Measurements from ENCODE around the gene FANCE. TPM values are rescaled to one million over a fixed set of nuclear protein-coding genes. Genes with fewer than 3 reads are reported as not detected.

The FANCE gene
- total RNA-seq, 3 donors from 2014 or later, result 9.7 to 12.6 (median 10.8) TPM

DNA sequence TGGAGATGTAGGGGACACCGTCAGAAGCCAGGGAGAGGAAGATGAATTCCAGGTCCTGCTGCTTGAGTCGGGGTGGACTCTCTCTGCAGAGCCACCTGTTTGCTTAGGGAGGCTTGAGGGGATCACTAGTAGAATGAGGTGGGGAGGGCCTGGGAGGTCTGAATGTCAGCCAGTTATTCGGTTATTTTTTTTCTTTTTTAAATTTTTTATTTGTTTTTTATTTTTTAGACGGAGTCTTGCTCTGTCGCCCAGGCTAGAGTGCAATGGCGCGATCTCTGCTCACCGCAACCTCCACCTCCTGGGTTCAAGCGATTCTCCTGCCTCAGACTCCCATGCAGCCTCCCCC lies 36.4 kb downstream of the FANCE start:
- Histone ChIP-seq H3K9me3 (no peaks in the 10 kb centered on the region), H3K27ac (peak overlapping the region; percentile 94 to 98), H3K36me3 (no peaks in the 10 kb centered on the region), H3K4me1 (peaks cover 33 to 34% of the 10 kb centered on the region in 2 donors), H3K27me3 (no peaks in the 10 kb centered on the region), H3K4me3 (peak overlapping the region in 1 of 3 donors; percentile 46)
- TF ChIP-seq POLR2AphosphoS5 (IDR thresholded peaks at IDR 0.05), result no peak
- TF ChIP-seq CTCF (IDR thresholded peaks at IDR 0.05), result no peak
- TF ChIP-seq POLR2A (IDR thresholded peaks at IDR 0.05), result no peak
- intact Hi-C loops (cut with DNase I; ENCODE audit: low total_unique reads), result no loop called here
- DNase-seq (ENCODE audit: low spot score in 2 of 2), result no peak

- DNase-seq (ENCODE audit: low spot score in 2 of 2), result no peak
- peak overlapping the region; percentile 92 to 98 for H3K27ac ChIP-seq
These were observed 36.9 kb downstream of the FANCE start for GRCh38 chr6:35489066-35489465.

DNA sequence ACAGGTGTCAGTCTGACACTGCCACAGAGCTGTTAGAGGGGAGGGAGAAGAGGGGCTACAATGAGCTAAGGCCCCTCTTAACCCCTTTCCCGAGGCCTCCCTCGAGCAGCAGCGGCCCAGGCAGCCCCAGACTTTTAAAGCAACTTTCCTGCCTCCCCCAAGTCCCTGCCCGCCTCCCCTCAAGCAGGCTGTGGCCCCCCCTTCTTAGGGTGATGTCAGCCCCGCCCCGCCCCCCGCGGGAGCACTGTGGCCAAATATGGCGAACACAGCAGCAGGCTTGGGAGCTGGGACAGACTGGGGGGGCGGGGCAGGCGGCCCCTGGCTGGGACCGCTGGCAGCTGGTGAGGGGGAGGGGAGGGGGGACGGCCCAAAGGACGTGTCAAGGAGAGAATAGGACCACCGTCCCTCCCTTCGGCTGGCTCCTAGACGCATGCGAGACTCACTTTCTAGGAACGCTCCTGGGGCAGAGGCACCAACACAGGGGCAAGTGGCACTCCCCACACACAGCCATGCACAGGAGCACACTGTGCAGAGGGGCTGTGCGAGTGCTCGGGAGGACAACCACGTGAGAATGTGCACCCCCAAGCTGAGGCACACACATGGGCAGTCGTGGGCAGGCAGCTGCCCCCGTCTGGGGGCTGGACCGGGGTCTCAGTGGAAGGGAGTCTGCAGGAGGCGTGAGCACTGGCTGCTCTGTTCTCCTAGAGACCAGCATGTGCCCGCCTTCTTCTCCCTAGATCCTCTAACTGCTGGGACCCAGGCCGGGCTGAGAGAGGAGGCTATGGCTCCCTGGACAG lies 38.1 kb downstream of the FANCE start:
- peak overlapping the region; percentile 98 to 99 for H3K27ac ChIP-seq
- intact Hi-C loops (cut with DNase I; ENCODE audit: low total_unique reads), result no loop called here
- peaks cover 38 to 41% of the 10 kb centered on the region in 2 donors for H3K4me1 ChIP-seq

More at GRCh38 chr6:35489066-35489465, 36.9 kb downstream of the FANCE start:
- TF ChIP-seq POLR2AphosphoS5 (IDR thresholded peaks at IDR 0.05) (no peak), POLR2A (IDR thresholded peaks at IDR 0.05) (no peak), CTCF (IDR thresholded peaks at IDR 0.05) (no peak)
- Histone ChIP-seq H3K9me3 (no peaks in the 10 kb centered on the region), H3K4me1 (peaks cover 34 to 40% of the 10 kb centered on the region in 2 donors), H3K4me3 (no peak overlapping the region), H3K27me3 (no peaks in the 10 kb centered on the region), H3K36me3 (no peaks in the 10 kb centered on the region)
- intact Hi-C loops (cut with DNase I; ENCODE audit: low total_unique reads), result no loop called here

DNA sequence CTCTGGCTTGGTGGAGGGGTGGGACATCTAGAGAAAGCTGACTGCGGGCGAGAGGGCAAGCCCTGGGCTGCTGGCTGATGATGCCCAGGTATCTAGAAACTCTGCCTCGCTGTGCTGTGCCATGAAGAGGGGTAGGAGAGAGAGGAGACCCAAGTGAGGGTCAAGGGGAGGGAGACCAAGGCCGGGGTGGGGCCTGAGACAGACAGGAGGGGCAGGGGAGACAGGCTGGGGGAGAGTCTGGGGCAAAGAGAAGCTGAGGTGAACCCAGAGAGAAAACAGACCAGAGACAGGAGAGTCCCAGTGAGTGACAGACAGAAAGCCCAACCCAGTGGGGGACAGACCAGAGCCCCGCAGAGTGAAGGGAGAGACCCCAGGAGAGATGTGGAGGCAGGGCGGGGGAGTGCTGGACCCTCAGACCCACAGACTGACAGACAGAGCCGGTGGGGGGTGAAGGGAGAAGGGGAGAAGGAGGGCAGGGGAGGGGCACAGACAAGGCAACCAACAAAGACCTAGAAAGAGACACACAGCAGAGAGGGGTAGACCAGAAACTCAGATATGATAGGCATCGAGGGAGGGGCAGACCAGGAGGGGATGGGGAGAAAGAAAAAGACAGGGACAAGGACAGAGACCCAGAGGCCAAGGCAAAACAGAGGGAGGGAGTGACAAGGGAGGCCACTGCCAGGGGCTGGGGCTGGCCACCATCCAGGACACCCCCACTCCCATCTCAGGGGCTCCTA lies 38.9 kb downstream of the FANCE start:
- Histone ChIP-seq H3K27ac (peak overlapping the region; percentile 98 to 99), H3K9me3 (no peaks in the 10 kb centered on the region), H3K27me3 (no peaks in the 10 kb centered on the region), H3K4me3 (peak overlapping the region in 2 of 3 donors; percentile 28 to 58), H3K4me1 (peaks cover 30 to 41% of the 10 kb centered on the region in 2 donors), H3K36me3 (no peaks in the 10 kb centered on the region)
- DNase-seq (ENCODE audit: low spot score in 2 of 2), result no peak
- intact Hi-C loops (cut with DNase I; ENCODE audit: low total_unique reads), result no loop called here
- no peak for TF ChIP-seq POLR2AphosphoS5 (IDR thresholded peaks at IDR 0.05)
- TF ChIP-seq POLR2A (IDR thresholded peaks at IDR 0.05), result no peak
- no peak for TF ChIP-seq CTCF (IDR thresholded peaks at IDR 0.05)

More for the DNA sequence above, 38.1 kb downstream of the FANCE start:
- H3K9me3 ChIP-seq, result no peaks in the 10 kb centered on the region
- peak; percentile 70 to 93 for DNase-seq (ENCODE audit: low spot score in 2 of 2)
- no peak for TF ChIP-seq CTCF (IDR thresholded peaks at IDR 0.05)
- TF ChIP-seq POLR2A (IDR thresholded peaks at IDR 0.05), result no peak
- peak in 1 of 3 donors; percentile 34 for TF ChIP-seq POLR2AphosphoS5 (IDR thresholded peaks at IDR 0.05)
- H3K27me3 ChIP-seq, result no peaks in the 10 kb centered on the region
- peak overlapping the region in 2 of 3 donors; percentile 28 to 58 for H3K4me3 ChIP-seq
- no peaks in the 10 kb centered on the region for H3K36me3 ChIP-seq
